Astrocyte of the cerebellum (primary cell): ENCODE results near the gene C6orf62.

ENCODE experiments used
- DNase-seq: peaks from one replicate; pipeline ENCODE4 v3.0.0-alpha.2; 2011; ENCODE audit warnings: low read depth
- H3K4me3 ChIP-seq: 2 replicates; pipeline ENCODE4 v1.5.1; 2011; ENCODE audit warnings: mild to moderate bottlenecking, low read depth, low read length, moderate library complexity
- CTCF ChIP-seq: IDR thresholded peaks from 2 replicates; pipeline ENCODE4 v1.5.1; 2012; ENCODE audit warnings: low read length, low read depth, moderate library complexity, mild to moderate bottlenecking; ENCODE audit errors: missing control alignments
- in situ Hi-C: cut with HindIII; loops from 2 replicates; pipeline ENCODE4 v1.10.0; 2017; ENCODE audit warnings: low sequenced_read_pairs

C6orf62 gene

GRCh38 chr6:24709014-24709711 lies 9.8 kb downstream of the C6orf62 start:
- in situ Hi-C loops = no loop called here

GRCh38 chr6:24708612-24709011 lies 10.3 kb downstream of the C6orf62 start:
- DNase-seq = no peak
- no peak overlapping the region for H3K4me3 ChIP-seq
- in situ Hi-C loops = no loop called here
- no peak for TF ChIP-seq CTCF

More at GRCh38 chr6:24709014-24709711, 9.8 kb downstream of the C6orf62 start:
- no peak for DNase-seq
- no peak overlapping the region for H3K4me3 ChIP-seq
- TF ChIP-seq CTCF = no peak

- no peak for TF ChIP-seq CTCF
- no peak overlapping the region for H3K4me3 ChIP-seq
- DNase-seq = no peak
- in situ Hi-C loops = no loop called here
These were observed 14.5 kb downstream of the C6orf62 start for GRCh38 chr6:24704468-24704867.

- in situ Hi-C loops = no loop called here
- TF ChIP-seq CTCF = no peak
- no peak for DNase-seq
- no peak overlapping the region for H3K4me3 ChIP-seq
These were observed 16.2 kb downstream of the C6orf62 start for GRCh38 chr6:24702720-24703282.

GRCh38 chr6:24699521-24700359 lies 19.2 kb downstream of the C6orf62 start:
- no peak for DNase-seq
- H3K4me3 ChIP-seq = no peak overlapping the region
- in situ Hi-C loops = no loop called here
- no peak for TF ChIP-seq CTCF

- TF ChIP-seq CTCF = no peak
- in situ Hi-C loops = no loop called here
These were observed 22.9 kb downstream of the C6orf62 start for GRCh38 chr6:24696097-24696496.

More at GRCh38 chr6:24696097-24696496, 22.9 kb downstream of the C6orf62 start:
- DNase-seq = no peak
- no peak overlapping the region for H3K4me3 ChIP-seq
